Measurements from ENCODE around the gene KCNK3. TPM values are rescaled to one million over a fixed set of nuclear protein-coding genes. Genes with fewer than 3 reads are reported as not detected.

Gene KCNK3
- polyA plus RNA-seq, 1 of the 3 experiments (the other 2 are of a cell fraction): 0.16 TPM

DNA sequence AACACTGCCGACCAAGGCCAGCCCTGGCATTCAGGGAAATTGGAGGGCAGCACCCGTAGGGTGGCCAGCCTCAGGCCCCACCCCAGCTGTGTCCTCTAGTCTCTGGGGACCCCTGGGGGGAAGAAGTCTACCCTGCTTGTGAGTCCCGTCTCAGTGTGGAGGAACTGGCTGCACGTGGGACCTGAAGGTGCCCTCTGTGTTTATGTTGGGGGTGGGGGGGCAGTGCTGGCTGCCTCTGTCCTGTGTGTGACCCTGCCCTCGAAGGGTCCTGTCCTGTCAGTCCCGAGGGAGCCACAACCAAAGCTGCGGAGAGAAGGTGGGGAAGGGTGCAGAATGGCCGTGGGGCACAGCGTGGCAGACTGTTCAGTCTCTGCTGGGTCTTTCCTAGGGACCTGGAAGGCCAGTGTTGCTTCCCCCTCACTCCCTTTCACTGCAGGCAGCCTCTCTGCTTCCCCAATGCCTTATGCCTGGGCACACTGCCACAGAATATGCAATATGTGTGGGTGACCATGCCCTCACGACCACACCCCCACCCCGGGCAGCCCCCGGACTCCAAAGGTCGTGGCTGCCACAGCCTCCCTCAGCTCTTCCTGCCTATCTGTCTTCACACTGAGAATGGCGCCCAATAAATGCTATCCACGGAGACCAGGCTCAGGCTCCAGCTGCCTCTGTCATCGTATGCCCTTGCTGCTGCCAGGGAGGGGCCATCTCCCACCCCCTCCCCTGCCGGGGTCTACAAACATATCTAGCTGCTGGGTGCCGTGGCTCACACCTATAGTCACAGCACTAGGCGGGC, 38.2 kb downstream of the KCNK3 start:
- WGBS (ENCODE audit: low lambda C conversion rate): 71% methylated on average over 17 of the region's 19 CpGs
- no peaks in the 10 kb centered on the region for H3K79me2 ChIP-seq (ENCODE audit: insufficient read depth)
- H3K27ac ChIP-seq (ENCODE audit: low read depth in 2 of 2, low read length in 1 of 2): no peak overlapping the region
- H3K4me2 ChIP-seq: no peak overlapping the region
- ChIA-PET POLR2A (no interaction called here), CTCF (interaction anchor here (0.8 to 22.3 kb wide), 6 partner anchors 10 to 152 kb away, joined by 3 to 944 read pairs (median 4); no protein-coding TSS in a partner anchor)
- no peak overlapping the region for H2AFZ ChIP-seq (ENCODE audit: low read depth)
- no peaks in the 10 kb centered on the region for H3K36me3 ChIP-seq (replicated peaks in 1 of 2; ENCODE audit: control insufficient read depth in 1 of 2, insufficient read depth in 2 of 2, low read length in 1 of 2)
- H3K9me3 ChIP-seq: no peaks in the 10 kb centered on the region
- H3K4me1 ChIP-seq (ENCODE audit: control insufficient read depth in 1 of 2, insufficient read depth in 2 of 2, low read depth in 1 of 2, low read length in 1 of 2): peaks cover 0 to 2% of the 10 kb centered on the region in 2 experiments; a peak in 1 of 4 replicates
- no peak overlapping the region for H3K4me3 ChIP-seq (ENCODE audit: low read depth in 2 of 2, low read length in 1 of 2)
- H3F3A ChIP-seq (replicated peaks; ENCODE audit: insufficient read depth): no peaks in the 10 kb centered on the region
- no peak for DNase-seq
- no peaks in the 10 kb centered on the region for H4K20me1 ChIP-seq (ENCODE audit: insufficient read depth)
- H3K9ac ChIP-seq: no peak overlapping the region
- no peaks in the 10 kb centered on the region for H3K9me2 ChIP-seq
- TF ChIP-seq, protein P1, sequence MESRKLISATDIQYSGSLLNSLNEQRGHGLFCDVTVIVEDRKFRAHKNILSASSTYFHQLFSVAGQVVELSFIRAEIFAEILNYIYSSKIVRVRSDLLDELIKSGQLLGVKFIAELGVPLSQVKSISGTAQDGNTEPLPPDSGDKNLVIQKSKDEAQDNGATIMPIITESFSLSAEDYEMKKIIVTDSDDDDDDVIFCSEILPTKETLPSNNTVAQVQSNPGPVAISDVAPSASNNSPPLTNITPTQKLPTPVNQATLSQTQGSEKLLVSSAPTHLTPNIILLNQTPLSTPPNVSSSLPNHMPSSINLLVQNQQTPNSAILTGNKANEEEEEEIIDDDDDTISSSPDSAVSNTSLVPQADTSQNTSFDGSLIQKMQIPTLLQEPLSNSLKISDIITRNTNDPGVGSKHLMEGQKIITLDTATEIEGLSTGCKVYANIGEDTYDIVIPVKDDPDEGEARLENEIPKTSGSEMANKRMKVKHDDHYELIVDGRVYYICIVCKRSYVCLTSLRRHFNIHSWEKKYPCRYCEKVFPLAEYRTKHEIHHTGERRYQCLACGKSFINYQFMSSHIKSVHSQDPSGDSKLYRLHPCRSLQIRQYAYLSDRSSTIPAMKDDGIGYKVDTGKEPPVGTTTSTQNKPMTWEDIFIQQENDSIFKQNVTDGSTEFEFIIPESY (IDR thresholded peaks at IDR 0.05; ENCODE audit: borderline replicate concordance, low read depth): no peak
- no peak for TF ChIP-seq RFX5 (IDR thresholded peaks at IDR 0.05; ENCODE audit: low read length)
- TF ChIP-seq, protein P2, sequence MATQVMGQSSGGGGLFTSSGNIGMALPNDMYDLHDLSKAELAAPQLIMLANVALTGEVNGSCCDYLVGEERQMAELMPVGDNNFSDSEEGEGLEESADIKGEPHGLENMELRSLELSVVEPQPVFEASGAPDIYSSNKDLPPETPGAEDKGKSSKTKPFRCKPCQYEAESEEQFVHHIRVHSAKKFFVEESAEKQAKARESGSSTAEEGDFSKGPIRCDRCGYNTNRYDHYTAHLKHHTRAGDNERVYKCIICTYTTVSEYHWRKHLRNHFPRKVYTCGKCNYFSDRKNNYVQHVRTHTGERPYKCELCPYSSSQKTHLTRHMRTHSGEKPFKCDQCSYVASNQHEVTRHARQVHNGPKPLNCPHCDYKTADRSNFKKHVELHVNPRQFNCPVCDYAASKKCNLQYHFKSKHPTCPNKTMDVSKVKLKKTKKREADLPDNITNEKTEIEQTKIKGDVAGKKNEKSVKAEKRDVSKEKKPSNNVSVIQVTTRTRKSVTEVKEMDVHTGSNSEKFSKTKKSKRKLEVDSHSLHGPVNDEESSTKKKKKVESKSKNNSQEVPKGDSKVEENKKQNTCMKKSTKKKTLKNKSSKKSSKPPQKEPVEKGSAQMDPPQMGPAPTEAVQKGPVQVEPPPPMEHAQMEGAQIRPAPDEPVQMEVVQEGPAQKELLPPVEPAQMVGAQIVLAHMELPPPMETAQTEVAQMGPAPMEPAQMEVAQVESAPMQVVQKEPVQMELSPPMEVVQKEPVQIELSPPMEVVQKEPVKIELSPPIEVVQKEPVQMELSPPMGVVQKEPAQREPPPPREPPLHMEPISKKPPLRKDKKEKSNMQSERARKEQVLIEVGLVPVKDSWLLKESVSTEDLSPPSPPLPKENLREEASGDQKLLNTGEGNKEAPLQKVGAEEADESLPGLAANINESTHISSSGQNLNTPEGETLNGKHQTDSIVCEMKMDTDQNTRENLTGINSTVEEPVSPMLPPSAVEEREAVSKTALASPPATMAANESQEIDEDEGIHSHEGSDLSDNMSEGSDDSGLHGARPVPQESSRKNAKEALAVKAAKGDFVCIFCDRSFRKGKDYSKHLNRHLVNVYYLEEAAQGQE (IDR thresholded peaks at IDR 0.05; ENCODE audit: low read depth, low read length): no peak
- no peak for TF ChIP-seq RCOR1 (IDR thresholded peaks at IDR 0.05; ENCODE audit: low read length)
- TF ChIP-seq, protein P3, sequence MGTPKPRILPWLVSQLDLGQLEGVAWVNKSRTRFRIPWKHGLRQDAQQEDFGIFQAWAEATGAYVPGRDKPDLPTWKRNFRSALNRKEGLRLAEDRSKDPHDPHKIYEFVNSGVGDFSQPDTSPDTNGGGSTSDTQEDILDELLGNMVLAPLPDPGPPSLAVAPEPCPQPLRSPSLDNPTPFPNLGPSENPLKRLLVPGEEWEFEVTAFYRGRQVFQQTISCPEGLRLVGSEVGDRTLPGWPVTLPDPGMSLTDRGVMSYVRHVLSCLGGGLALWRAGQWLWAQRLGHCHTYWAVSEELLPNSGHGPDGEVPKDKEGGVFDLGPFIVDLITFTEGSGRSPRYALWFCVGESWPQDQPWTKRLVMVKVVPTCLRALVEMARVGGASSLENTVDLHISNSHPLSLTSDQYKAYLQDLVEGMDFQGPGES (IDR thresholded peaks at IDR 0.05; ENCODE audit: low read depth, low read length): no peak
- TF ChIP-seq, protein P4, sequence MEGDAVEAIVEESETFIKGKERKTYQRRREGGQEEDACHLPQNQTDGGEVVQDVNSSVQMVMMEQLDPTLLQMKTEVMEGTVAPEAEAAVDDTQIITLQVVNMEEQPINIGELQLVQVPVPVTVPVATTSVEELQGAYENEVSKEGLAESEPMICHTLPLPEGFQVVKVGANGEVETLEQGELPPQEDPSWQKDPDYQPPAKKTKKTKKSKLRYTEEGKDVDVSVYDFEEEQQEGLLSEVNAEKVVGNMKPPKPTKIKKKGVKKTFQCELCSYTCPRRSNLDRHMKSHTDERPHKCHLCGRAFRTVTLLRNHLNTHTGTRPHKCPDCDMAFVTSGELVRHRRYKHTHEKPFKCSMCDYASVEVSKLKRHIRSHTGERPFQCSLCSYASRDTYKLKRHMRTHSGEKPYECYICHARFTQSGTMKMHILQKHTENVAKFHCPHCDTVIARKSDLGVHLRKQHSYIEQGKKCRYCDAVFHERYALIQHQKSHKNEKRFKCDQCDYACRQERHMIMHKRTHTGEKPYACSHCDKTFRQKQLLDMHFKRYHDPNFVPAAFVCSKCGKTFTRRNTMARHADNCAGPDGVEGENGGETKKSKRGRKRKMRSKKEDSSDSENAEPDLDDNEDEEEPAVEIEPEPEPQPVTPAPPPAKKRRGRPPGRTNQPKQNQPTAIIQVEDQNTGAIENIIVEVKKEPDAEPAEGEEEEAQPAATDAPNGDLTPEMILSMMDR (IDR thresholded peaks at IDR 0.05): no peak
- TF ChIP-seq, protein P5, sequence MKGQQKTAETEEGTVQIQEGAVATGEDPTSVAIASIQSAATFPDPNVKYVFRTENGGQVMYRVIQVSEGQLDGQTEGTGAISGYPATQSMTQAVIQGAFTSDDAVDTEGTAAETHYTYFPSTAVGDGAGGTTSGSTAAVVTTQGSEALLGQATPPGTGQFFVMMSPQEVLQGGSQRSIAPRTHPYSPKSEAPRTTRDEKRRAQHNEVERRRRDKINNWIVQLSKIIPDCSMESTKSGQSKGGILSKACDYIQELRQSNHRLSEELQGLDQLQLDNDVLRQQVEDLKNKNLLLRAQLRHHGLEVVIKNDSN (IDR thresholded peaks at IDR 0.05; ENCODE audit: borderline replicate concordance, low read depth): no peak
- TF ChIP-seq JUND (IDR thresholded peaks at IDR 0.05): no peak
- no peak for TF ChIP-seq NRF1 (IDR thresholded peaks at IDR 0.05; ENCODE audit: low read depth, low read length)
- no peak for TF ChIP-seq NFIC (IDR thresholded peaks at IDR 0.05; ENCODE audit: borderline replicate concordance)
- TF ChIP-seq MEF2A (IDR thresholded peaks at IDR 0.05; ENCODE audit: borderline replicate concordance, low read depth): no peak
- TF ChIP-seq SIN3A (IDR thresholded peaks at IDR 0.05; ENCODE audit: borderline replicate concordance, low read depth, low read length): no peak
- TF ChIP-seq SMC3 (IDR thresholded peaks at IDR 0.05; ENCODE audit: low read depth, low read length): no peak
- TF ChIP-seq, protein P6, sequence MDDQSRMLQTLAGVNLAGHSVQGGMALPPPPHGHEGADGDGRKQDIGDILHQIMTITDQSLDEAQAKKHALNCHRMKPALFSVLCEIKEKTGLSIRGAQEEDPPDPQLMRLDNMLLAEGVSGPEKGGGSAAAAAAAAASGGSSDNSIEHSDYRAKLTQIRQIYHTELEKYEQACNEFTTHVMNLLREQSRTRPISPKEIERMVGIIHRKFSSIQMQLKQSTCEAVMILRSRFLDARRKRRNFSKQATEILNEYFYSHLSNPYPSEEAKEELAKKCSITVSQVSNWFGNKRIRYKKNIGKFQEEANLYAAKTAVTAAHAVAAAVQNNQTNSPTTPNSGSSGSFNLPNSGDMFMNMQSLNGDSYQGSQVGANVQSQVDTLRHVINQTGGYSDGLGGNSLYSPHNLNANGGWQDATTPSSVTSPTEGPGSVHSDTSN (IDR thresholded peaks at IDR 0.05): no peak
- H3K27me3 ChIP-seq (ENCODE audit: insufficient read depth): no peaks in the 10 kb centered on the region

Measured in SK-N-SH (cell line).